Esophagus muscularis mucosa (tissue), 4 donors: ENCODE results near the gene NOX3. TPM values are rescaled to one million over a fixed set of nuclear protein-coding genes. Genes with fewer than 3 reads are reported as not detected.

Experiments
- DNase-seq: peaks from one replicate; pipeline ENCODE4 v3.0.0-alpha.2; 2017; ENCODE audit errors: extremely low spot score
- H3K27ac ChIP-seq, 4 donors: fragments of 200-600 bp; sonication (generic); replicated peaks in 1 of 4; 1 replicate in 3 of 4; 2 replicates in 1 of 4; pipeline ENCODE4 v1.5.1; 2016 to 2019; ENCODE audit warnings: mild to moderate bottlenecking in 1 of 4
- H3K27me3 ChIP-seq, 4 donors: fragments of 200-600 bp; sonication (generic); one replicate each; pipeline versions ENCODE4 v1.5.1 to v1.6.0; 2016 to 2019
- H3K36me3 ChIP-seq, 4 donors: fragments of 200-600 bp; sonication (generic); one replicate each; pipeline ENCODE4 v1.5.1; 2016 to 2019
- H3K4me1 ChIP-seq, 4 donors: fragments of 200-600 bp; sonication (generic); one replicate each; pipeline ENCODE4 v1.5.1; 2016 to 2019
- H3K4me3 ChIP-seq, 4 donors: fragments of 200-600 bp; sonication (generic); 1 replicate in 2 of 4; 2 replicates in 2 of 4; pipeline ENCODE4 v1.5.1; 2016 to 2019; ENCODE audit warnings: mild to moderate bottlenecking in 4 of 4, moderate library complexity in 1 of 4
- H3K9me3 ChIP-seq, 4 donors: fragments of 200-600 bp; sonication (generic); 1 replicate in 3 of 4; 2 replicates in 1 of 4; pipeline ENCODE4 v1.5.1; 2016 to 2019
- EP300 ChIP-seq: sonication (generic); formaldehyde crosslinking; IDR thresholded peaks from one replicate; pipeline ENCODE4 v1.6.1; 2017; ENCODE audit warnings: antibody characterized with exemption
- POLR2A ChIP-seq: fragments of 450-650 bp; IDR thresholded peaks from one replicate; pipeline ENCODE4 v1.6.1; 2017; ENCODE audit warnings: antibody characterized with exemption, moderate library complexity, mild to moderate bottlenecking, low read depth
- POLR2AphosphoS5 ChIP-seq, 2 donors: sonication (generic); formaldehyde crosslinking; IDR thresholded peaks; one replicate each; pipeline ENCODE4 v1.6.1; 2017; ENCODE audit warnings: antibody characterized with exemption in 2 of 2
- WGBS: methylation state at CpG from one replicate; pipeline ENCODE4 v1.1.5; 2018; 5-methylcytosine and 5-hydroxymethylcytosine counted together
- intact Hi-C: fragments of 100-400 bp; cut with DNase I; formaldehyde crosslinking; loops from one replicate; pipeline ENCODE4 v1.15.1; 2023
- total RNA-seq, 4 donors: library from RNA; depleted of rRNA; stranded (reverse); fragments of >200 nt; gene quantifications; one replicate each; pipeline versions ENCODE4 v1.1.0 to v1.2.1, GENCODE V29; 2016
- TF ChIP-seq, protein P1 (sequence below), 3 experiments: fragments of 200-600 bp in 2 of 3; fragments of 450-650 bp in 1 of 3; sonication (generic) in 2 of 3; IDR thresholded peaks; one replicate each; pipeline ENCODE4 v1.5.1; 2017 to 2019; ENCODE audit warnings: antibody characterized with exemption in 3 of 3, mild to moderate bottlenecking in 2 of 3, moderate library complexity in 1 of 3

NOX3 gene
- total RNA-seq, 4 donors from 2014 or later, result not detected

GRCh38 chr6:155415953-155416352 lies 39.7 kb downstream of the NOX3 start:
- no peak overlapping the region for H3K4me3 ChIP-seq
- TF ChIP-seq POLR2A (no peak), EP300 (no peak), POLR2AphosphoS5 (IDR thresholded peaks at IDR 0.05) (no peak)
- TF ChIP-seq, protein P1, sequence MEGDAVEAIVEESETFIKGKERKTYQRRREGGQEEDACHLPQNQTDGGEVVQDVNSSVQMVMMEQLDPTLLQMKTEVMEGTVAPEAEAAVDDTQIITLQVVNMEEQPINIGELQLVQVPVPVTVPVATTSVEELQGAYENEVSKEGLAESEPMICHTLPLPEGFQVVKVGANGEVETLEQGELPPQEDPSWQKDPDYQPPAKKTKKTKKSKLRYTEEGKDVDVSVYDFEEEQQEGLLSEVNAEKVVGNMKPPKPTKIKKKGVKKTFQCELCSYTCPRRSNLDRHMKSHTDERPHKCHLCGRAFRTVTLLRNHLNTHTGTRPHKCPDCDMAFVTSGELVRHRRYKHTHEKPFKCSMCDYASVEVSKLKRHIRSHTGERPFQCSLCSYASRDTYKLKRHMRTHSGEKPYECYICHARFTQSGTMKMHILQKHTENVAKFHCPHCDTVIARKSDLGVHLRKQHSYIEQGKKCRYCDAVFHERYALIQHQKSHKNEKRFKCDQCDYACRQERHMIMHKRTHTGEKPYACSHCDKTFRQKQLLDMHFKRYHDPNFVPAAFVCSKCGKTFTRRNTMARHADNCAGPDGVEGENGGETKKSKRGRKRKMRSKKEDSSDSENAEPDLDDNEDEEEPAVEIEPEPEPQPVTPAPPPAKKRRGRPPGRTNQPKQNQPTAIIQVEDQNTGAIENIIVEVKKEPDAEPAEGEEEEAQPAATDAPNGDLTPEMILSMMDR (IDR thresholded peaks at IDR 0.05), result no peak
- H3K36me3 ChIP-seq, result no peaks in the 10 kb centered on the region
- no peak overlapping the region for H3K27ac ChIP-seq
- intact Hi-C loops, result no loop called here
- 97% methylated on average over 4 of the region's 4 CpGs for WGBS
- no peak for DNase-seq
- H3K9me3 ChIP-seq, result no peaks in the 10 kb centered on the region
- peaks cover 7 to 23% (median 20%) of the 10 kb centered on the region in 4 donors for H3K4me1 ChIP-seq
- H3K27me3 ChIP-seq, result no peaks in the 10 kb centered on the region

- no peak overlapping the region for H3K4me3 ChIP-seq
- intact Hi-C loops, result no loop called here
- H3K9me3 ChIP-seq, result no peaks in the 10 kb centered on the region
- no peak overlapping the region for H3K27ac ChIP-seq
- H3K27me3 ChIP-seq, result no peaks in the 10 kb centered on the region
- 98% methylated on average over 3 of the region's 3 CpGs for WGBS
- no peaks in the 10 kb centered on the region for H3K36me3 ChIP-seq
- no peak for TF ChIP-seq POLR2AphosphoS5 (IDR thresholded peaks at IDR 0.05)
- TF ChIP-seq POLR2A, result no peak
- no peak for TF ChIP-seq EP300
- TF ChIP-seq, protein P1 (IDR thresholded peaks at IDR 0.05), result no peak
- peaks cover 7 to 21% (median 18%) of the 10 kb centered on the region in 4 donors for H3K4me1 ChIP-seq
- DNase-seq, result no peak
Measured at GRCh38 chr6:155414049-155414448, 41.6 kb downstream of the NOX3 start.

- no peak for DNase-seq
- 100% methylated on average over 1 of the region's 1 CpG for WGBS
- no peak for TF ChIP-seq POLR2AphosphoS5 (IDR thresholded peaks at IDR 0.05)
- no peak for TF ChIP-seq EP300
- TF ChIP-seq, protein P1 (IDR thresholded peaks at IDR 0.05), result no peak
- no peak for TF ChIP-seq POLR2A
- peaks cover 0 to 4% (median under 1%) of the 10 kb centered on the region in 4 donors for H3K4me1 ChIP-seq
- H3K36me3 ChIP-seq, result no peaks in the 10 kb centered on the region
- no peaks in the 10 kb centered on the region for H3K27me3 ChIP-seq
- no peak overlapping the region for H3K27ac ChIP-seq
- H3K4me3 ChIP-seq, result no peak overlapping the region
- no peaks in the 10 kb centered on the region for H3K9me3 ChIP-seq
- intact Hi-C loops, result no loop called here
Measured at GRCh38 chr6:155412335-155412734, 43.3 kb downstream of the NOX3 start.

DNA sequence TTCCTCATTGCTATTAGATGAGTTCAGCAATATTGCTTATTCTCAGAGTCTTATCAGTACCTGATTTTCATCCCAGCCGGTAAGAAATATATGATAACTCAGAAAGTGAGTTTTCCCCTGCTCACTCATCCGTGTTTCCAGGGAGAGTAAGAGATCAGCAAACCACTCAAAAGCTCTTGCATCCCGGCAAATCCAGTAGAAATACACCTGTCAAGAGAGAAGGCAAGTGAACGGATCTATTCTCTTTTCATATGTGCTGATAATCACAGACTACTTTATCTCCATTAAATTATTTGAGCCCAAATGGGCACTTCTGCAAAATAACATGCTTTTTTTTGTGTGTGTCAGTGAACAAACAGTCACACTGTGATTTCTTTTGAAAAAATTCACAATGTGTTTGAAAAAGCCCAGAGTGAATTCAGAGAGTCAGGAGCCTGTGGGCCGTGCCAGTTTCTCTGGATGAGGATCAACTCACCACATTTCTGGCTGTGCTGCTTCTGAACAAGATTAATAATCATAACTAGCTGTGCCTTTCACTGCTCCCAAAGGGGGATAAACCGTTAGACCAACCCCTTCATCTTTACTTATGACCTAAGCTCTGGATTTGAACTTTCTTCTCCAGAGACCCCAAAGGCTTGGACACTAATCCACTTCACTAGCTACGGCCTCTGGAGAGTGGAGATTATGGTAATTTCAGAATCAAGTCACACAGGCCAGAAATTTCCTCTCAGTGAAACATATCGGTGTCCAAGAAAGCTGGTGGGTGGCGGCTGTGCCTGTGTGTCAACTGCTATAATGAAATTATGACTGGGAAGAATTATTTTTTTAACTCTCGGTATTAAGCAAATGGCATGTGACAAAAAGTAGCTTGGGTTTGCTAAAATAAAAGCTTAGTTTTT lies 44.2 kb downstream of the NOX3 start:
- intact Hi-C loops, result no loop called here
- TF ChIP-seq EP300 (no peak), POLR2AphosphoS5 (IDR thresholded peaks at IDR 0.05) (no peak), POLR2A (no peak)
- TF ChIP-seq, protein P1 (IDR thresholded peaks at IDR 0.05), result no peak
- WGBS, result 69% methylated on average over 10 of the region's 10 CpGs
- no peaks in the 10 kb centered on the region for H3K4me1 ChIP-seq
- no peak for DNase-seq
- no peak overlapping the region for H3K4me3 ChIP-seq
- H3K27ac ChIP-seq, result no peak overlapping the region
- H3K36me3 ChIP-seq, result no peaks in the 10 kb centered on the region
- no peaks in the 10 kb centered on the region for H3K27me3 ChIP-seq
- H3K9me3 ChIP-seq, result no peaks in the 10 kb centered on the region
